ENCODE measurements around the gene FAM50B. TPM values are rescaled to one million over a fixed set of nuclear protein-coding genes. Genes with fewer than 3 reads are reported as not detected.

Gene FAM50B
- total RNA-seq, 1 donor from 2014 or later = 3.6 TPM

DNA sequence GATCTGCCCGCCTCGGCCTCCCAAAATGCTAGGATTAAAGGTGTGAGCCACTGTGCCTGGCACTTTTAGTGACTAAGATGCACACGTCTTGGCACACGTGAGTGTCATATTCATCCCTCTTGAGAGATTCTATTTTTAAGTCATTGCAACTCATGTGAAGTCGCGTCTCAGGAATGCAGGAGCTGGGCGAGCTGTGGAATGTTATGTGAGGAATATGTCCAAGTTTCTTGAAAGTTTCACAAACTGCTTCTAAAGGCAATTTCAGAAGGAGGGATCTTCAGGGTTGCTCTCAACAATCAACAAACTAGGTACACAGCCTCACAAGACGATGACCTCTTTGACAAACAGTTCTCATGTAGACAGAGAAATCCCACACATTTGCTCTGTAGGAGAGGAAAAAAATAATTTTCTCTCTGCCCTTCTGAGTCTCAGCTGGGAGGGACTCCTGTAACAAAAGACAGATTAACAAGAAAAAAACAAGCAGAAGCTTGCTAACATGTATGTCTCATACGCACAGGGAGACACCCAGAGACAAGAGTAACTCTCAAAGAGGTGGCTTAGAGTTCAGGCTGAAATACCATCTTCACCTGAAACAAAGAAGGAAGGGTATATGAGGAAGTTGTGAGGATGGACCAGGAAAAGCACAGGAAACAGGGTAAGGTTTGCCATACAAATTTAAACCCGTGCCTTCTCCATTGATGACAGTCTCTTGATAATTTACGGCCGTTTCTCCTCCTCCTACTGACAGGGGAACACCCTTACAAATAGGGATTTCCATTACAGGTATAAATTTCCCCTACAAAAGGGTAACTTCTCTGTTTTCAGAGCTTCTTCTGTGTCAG, 45.3 kb upstream of the FAM50B start:
- Mint-ChIP-seq H3K4me1 (ENCODE audit: low read depth, unreplicated experiment) (peaks cover 4% of the 10 kb centered on the region), H3K9me3 (ENCODE audit: unreplicated experiment) (peaks cover 3% of the 10 kb centered on the region), H3K27me3 (ENCODE audit: unreplicated experiment) (no peaks in the 10 kb centered on the region), H3K27ac (ENCODE audit: unreplicated experiment) (no peak overlapping the region), H3K4me3 (ENCODE audit: unreplicated experiment) (no peak overlapping the region), H3K36me3 (ENCODE audit: unreplicated experiment) (no peaks in the 10 kb centered on the region)
- TF ChIP-seq, protein P1, sequence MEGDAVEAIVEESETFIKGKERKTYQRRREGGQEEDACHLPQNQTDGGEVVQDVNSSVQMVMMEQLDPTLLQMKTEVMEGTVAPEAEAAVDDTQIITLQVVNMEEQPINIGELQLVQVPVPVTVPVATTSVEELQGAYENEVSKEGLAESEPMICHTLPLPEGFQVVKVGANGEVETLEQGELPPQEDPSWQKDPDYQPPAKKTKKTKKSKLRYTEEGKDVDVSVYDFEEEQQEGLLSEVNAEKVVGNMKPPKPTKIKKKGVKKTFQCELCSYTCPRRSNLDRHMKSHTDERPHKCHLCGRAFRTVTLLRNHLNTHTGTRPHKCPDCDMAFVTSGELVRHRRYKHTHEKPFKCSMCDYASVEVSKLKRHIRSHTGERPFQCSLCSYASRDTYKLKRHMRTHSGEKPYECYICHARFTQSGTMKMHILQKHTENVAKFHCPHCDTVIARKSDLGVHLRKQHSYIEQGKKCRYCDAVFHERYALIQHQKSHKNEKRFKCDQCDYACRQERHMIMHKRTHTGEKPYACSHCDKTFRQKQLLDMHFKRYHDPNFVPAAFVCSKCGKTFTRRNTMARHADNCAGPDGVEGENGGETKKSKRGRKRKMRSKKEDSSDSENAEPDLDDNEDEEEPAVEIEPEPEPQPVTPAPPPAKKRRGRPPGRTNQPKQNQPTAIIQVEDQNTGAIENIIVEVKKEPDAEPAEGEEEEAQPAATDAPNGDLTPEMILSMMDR (IDR thresholded peaks at IDR 0.05; ENCODE audit: partially characterized antibody, unreplicated experiment) = no peak
- DNase-seq = no peak

DNA sequence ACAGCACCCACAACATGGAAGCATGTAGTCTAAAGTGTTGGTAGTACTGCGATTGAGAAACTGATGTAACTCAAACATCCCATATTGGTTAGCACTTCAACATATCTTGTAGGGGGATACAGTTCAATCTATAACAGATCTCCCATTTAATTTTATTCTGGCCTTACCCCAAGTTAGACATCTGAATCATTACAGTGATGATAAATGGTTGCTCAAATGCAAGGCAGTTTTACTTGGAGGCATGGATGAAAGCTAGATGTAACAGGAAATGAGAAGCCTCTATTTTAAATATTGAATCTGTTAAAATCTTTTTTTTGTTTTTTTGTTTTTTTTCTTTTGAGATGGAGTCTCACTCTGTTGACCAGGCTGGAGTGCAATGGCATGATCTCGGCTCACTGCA, 44.2 kb upstream of the FAM50B start:
- Mint-ChIP-seq H3K4me3 (ENCODE audit: unreplicated experiment) (no peak overlapping the region), H3K9me3 (ENCODE audit: unreplicated experiment) (no peaks in the 10 kb centered on the region), H3K36me3 (ENCODE audit: unreplicated experiment) (no peaks in the 10 kb centered on the region), H3K27ac (ENCODE audit: unreplicated experiment) (no peak overlapping the region), H3K4me1 (ENCODE audit: low read depth, unreplicated experiment) (peaks cover 5% of the 10 kb centered on the region), H3K27me3 (ENCODE audit: unreplicated experiment) (no peaks in the 10 kb centered on the region)
- DNase-seq = no peak
- TF ChIP-seq, protein P1 (IDR thresholded peaks at IDR 0.05; ENCODE audit: partially characterized antibody, unreplicated experiment) = no peak

DNA sequence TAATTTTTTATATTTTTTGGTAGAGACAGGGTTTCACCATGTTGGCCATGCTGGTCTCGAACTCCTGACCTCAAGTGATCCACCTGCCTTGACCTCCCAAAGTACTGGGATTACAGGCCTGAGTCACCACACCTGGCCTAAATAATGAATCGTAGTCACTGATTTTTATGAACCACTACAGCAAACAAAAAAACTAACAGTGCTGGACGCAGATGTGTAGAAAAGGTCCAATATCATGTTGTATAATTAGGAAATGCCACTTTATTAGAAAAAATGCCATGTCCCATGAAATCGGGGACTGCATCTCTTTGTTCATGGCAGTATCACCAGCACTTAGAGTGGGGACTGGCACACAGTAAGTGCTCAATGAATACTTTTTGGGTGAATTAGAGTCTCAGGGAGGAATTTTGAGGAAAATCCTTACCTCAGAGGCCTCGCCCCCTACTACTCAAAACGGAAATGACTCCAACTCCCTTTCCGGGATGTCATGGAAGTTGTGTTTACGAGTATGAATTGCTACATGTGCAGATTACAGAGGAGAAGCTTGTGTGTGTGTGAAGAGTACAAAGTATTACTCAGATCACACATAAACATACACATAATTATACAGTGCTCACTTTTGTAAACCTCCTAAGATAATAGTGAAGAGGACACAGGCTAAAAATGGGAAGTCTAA, 43.6 kb upstream of the FAM50B start:
- H3K4me3 Mint-ChIP-seq (ENCODE audit: unreplicated experiment) = no peak overlapping the region
- H3K4me1 Mint-ChIP-seq (ENCODE audit: low read depth, unreplicated experiment) = peaks cover 5% of the 10 kb centered on the region
- no peaks in the 10 kb centered on the region for H3K36me3 Mint-ChIP-seq (ENCODE audit: unreplicated experiment)
- H3K27me3 Mint-ChIP-seq (ENCODE audit: unreplicated experiment) = no peaks in the 10 kb centered on the region
- no peak overlapping the region for H3K27ac Mint-ChIP-seq (ENCODE audit: unreplicated experiment)
- no peak for DNase-seq
- no peaks in the 10 kb centered on the region for H3K9me3 Mint-ChIP-seq (ENCODE audit: unreplicated experiment)
- TF ChIP-seq, protein P1 (IDR thresholded peaks at IDR 0.05; ENCODE audit: partially characterized antibody, unreplicated experiment) = no peak

DNA sequence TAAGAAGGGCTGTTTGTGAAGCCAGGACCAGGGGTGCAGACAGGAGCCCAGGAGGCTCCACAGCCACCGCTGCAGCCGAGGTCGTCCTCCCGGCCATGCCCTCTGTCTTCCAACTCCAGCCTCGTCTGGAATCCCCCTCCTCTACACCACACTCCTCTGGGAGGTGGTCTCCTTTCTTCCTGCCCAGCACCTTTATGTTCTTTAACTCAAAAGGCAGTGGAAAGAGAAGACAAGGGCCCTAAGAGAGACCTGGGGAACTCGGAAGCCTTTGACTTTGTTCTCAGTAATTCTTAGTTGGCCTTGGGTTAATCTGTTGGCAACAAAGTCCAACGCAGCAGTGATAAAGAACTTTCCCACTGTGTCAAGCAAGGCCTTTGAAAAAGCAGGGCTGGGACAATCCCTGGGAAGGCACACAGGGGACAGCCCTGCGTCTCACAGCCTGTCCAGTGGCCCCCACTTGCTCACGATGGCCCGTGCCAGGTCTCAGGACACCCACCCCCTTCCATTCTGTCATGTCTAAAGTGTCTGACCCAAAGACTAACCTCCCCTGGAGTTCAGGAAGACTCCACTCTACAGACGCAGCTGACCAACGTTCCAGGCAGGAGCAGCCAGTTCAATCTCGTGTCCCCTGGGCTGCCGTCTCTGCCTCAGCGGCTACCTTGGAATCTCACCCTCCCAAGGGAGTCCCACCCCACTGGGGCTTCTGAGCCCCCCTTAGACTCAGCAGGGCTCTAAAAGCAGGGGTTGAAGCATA, 42.8 kb upstream of the FAM50B start:
- Mint-ChIP-seq H3K4me3 (ENCODE audit: unreplicated experiment) (no peak overlapping the region), H3K27ac (ENCODE audit: unreplicated experiment) (no peak overlapping the region), H3K4me1 (ENCODE audit: low read depth, unreplicated experiment) (peaks cover 5% of the 10 kb centered on the region), H3K27me3 (ENCODE audit: unreplicated experiment) (no peaks in the 10 kb centered on the region), H3K9me3 (ENCODE audit: unreplicated experiment) (no peaks in the 10 kb centered on the region), H3K36me3 (ENCODE audit: unreplicated experiment) (no peaks in the 10 kb centered on the region)
- TF ChIP-seq, protein P1 (IDR thresholded peaks at IDR 0.05; ENCODE audit: partially characterized antibody, unreplicated experiment) = no peak
- no peak for DNase-seq

Data from glutamatergic neuron (in vitro differentiated cells).